Mesenchymal stem cell (in vitro differentiated cells and primary cell): Measurements from ENCODE around the gene ANTXR2.

Experiments used
- DNase-seq: peaks from one replicate; pipeline ENCODE4 v3.0.0-alpha.2; 2013
- H2AFZ ChIP-seq: one replicate; pipeline ENCODE4 v1.6.1; 2013; ENCODE audit warnings: low read depth, mild to moderate bottlenecking, control low read depth, inconsistent platforms, low read length, moderate library complexity
- H2AK5ac ChIP-seq: 2 replicates; pipeline ENCODE4 v1.6.1; 2013; ENCODE audit warnings: low read length, moderate library complexity, mild to moderate bottlenecking, inconsistent platforms; ENCODE audit not compliant: severe bottlenecking
- H2BK120ac ChIP-seq: one replicate; pipeline ENCODE4 v1.6.1; 2013; ENCODE audit warnings: low read depth, mild to moderate bottlenecking, inconsistent platforms, low read length, moderate library complexity
- H2BK12ac ChIP-seq, 2 experiments: one replicate each; pipeline ENCODE4 v1.6.1; 2013; ENCODE audit warnings: inconsistent platforms in 2 of 2, low read length in 2 of 2, mild to moderate bottlenecking in 2 of 2, moderate library complexity in 2 of 2, control low read depth in 1 of 2
- H2BK15ac ChIP-seq: one replicate; pipeline ENCODE4 v1.6.1; 2013; ENCODE audit warnings: mild to moderate bottlenecking, low read depth, inconsistent platforms; ENCODE audit not compliant: poor library complexity, severe bottlenecking
- H2BK5ac ChIP-seq: 2 replicates; pipeline ENCODE4 v1.6.1; 2013; ENCODE audit warnings: low read depth, mild to moderate bottlenecking, low read length, control low read depth, inconsistent platforms; ENCODE audit not compliant: poor library complexity, severe bottlenecking
- H3K14ac ChIP-seq, 2 experiments: one replicate each; pipeline ENCODE4 v1.6.1; 2013; ENCODE audit warnings: inconsistent platforms in 2 of 2, low read length in 2 of 2, control low read depth in 1 of 2, mild to moderate bottlenecking in 1 of 2, moderate library complexity in 1 of 2
- H3K18ac ChIP-seq, 2 experiments: one replicate each; pipeline ENCODE4 v1.6.1; 2013; ENCODE audit warnings: inconsistent platforms in 2 of 2, low read length in 2 of 2, control low read depth in 1 of 2, low read depth in 1 of 2, mild to moderate bottlenecking in 1 of 2
- H3K23ac ChIP-seq, 2 experiments: one replicate each; pipeline ENCODE4 v1.6.1; 2013; ENCODE audit warnings: inconsistent platforms in 2 of 2, low read length in 2 of 2, mild to moderate bottlenecking in 2 of 2, moderate library complexity in 2 of 2, control low read depth in 1 of 2
- H3K27ac ChIP-seq: 2 replicates; pipeline ENCODE4 v1.5.1; 2013; ENCODE audit warnings: mild to moderate bottlenecking, moderate library complexity, low read length, control low read depth, inconsistent platforms; ENCODE audit not compliant: poor library complexity, severe bottlenecking
- H3K27me3 ChIP-seq, 2 experiments: 2 replicates each; pipeline versions ENCODE4 v1.6.1 to v1.7.0; 2013; ENCODE audit warnings: low read length in 2 of 2, mild to moderate bottlenecking in 2 of 2, moderate library complexity in 2 of 2, control low read depth in 1 of 2, inconsistent platforms in 1 of 2; ENCODE audit not compliant: control insufficient read depth in 1 of 2, insufficient read depth in 1 of 2
- H3K36me3 ChIP-seq, 2 experiments: 2 replicates each; pipeline versions ENCODE4 v1.6.1 to v1.7.0; 2013; ENCODE audit warnings: low read length in 2 of 2, control low read depth in 1 of 2, inconsistent platforms in 1 of 2, low read depth in 1 of 2, mild to moderate bottlenecking in 1 of 2; ENCODE audit not compliant: insufficient read depth in 2 of 2, control insufficient read depth in 1 of 2
- H3K4ac ChIP-seq, 2 experiments: one replicate each; pipeline ENCODE4 v1.6.1; 2013; ENCODE audit warnings: inconsistent platforms in 2 of 2, low read length in 2 of 2, mild to moderate bottlenecking in 2 of 2, moderate library complexity in 2 of 2, control low read depth in 1 of 2, low read depth in 1 of 2
- H3K4me1 ChIP-seq: 2 replicates; pipeline ENCODE4 v1.6.1; 2013; ENCODE audit warnings: low read depth, low read length, control low read depth; ENCODE audit not compliant: control insufficient read depth, insufficient read depth
- H3K4me2 ChIP-seq: 2 replicates; pipeline ENCODE4 v1.6.1; 2013; ENCODE audit warnings: low read length, mild to moderate bottlenecking, inconsistent platforms; ENCODE audit not compliant: poor library complexity, severe bottlenecking
- H3K4me3 ChIP-seq, 2 experiments: 2 replicates each; pipeline versions ENCODE4 v1.5.1 to v1.7.0; 2013; ENCODE audit warnings: low read length in 2 of 2, mild to moderate bottlenecking in 2 of 2, control low read depth in 1 of 2, low read depth in 1 of 2; ENCODE audit not compliant: insufficient read depth in 1 of 2
- H3K79me1 ChIP-seq: replicated peaks from 2 replicates; pipeline ENCODE4 v1.6.1; 2013; ENCODE audit warnings: mild to moderate bottlenecking, control low read depth, low read length, inconsistent platforms; ENCODE audit not compliant: poor library complexity, severe bottlenecking
- H3K9ac ChIP-seq: 2 replicates; pipeline ENCODE4 v1.7.0; 2013; ENCODE audit warnings: mild to moderate bottlenecking, low read length, moderate library complexity
- H3K9me3 ChIP-seq: 2 replicates; pipeline ENCODE4 v1.7.0; 2013; ENCODE audit warnings: mild to moderate bottlenecking, low read length; ENCODE audit not compliant: control insufficient read depth
- H4K8ac ChIP-seq: one replicate; pipeline ENCODE4 v1.6.1; 2013; ENCODE audit warnings: inconsistent platforms, mild to moderate bottlenecking, low read length, moderate library complexity
- H4K91ac ChIP-seq: one replicate; pipeline ENCODE4 v1.6.1; 2013; ENCODE audit warnings: mild to moderate bottlenecking, low read length, inconsistent platforms
- WGBS: methylation state at CpG from one replicate; pipeline ENCODE4 v1.1.7; 2013; ENCODE audit warnings: mixed read lengths; 5-methylcytosine and 5-hydroxymethylcytosine counted together

ANTXR2 gene

DNA sequence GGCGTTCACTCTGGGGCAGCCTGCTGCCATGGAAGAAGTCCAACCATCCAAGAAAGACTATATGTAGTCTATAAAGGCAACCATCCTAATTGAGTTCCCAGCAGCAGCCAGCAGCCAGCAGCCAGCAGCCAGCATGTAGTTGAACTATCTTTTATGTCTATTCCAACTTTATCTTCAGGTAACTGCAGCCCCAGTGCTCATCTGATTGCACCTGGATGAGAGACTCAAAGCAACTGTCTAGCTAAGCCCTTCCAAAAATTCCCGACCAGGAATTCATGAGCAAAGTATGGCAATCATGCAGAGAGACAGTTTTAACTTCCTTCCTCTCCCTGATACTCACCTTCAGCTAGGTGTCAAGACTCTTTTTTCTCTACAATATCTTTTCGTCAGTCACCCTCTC, 216.8 kb downstream of the ANTXR2 start:
- Histone ChIP-seq H3K36me3 (no peaks in the 10 kb centered on the region), H2BK5ac (no peak overlapping the region), H4K8ac (no peak overlapping the region), H2AK5ac (no peak overlapping the region), H2AFZ (no peak overlapping the region), H3K4me2 (no peak overlapping the region), H3K4me1 (no peaks in the 10 kb centered on the region), H3K18ac (peak overlapping the region in 1 of 2 experiments; percentile 72), H3K9ac (no peak overlapping the region), H2BK15ac (no peak overlapping the region), H3K27me3 (no peaks in the 10 kb centered on the region), H3K9me3 (no peaks in the 10 kb centered on the region), H3K14ac (no peak overlapping the region), H3K4ac (peak overlapping the region in 1 of 2 experiments; percentile 66), H3K23ac (no peak overlapping the region), H3K27ac (no peak overlapping the region), H2BK120ac (no peak overlapping the region), H3K4me3 (no peak overlapping the region), H3K79me1 (no peaks in the 10 kb centered on the region), H4K91ac (no peak overlapping the region), H2BK12ac (peak overlapping the region in 1 of 2 experiments; percentile 88)
- WGBS = 88% methylated on average over 3 of the region's 3 CpGs
- DNase-seq = no peak

DNA sequence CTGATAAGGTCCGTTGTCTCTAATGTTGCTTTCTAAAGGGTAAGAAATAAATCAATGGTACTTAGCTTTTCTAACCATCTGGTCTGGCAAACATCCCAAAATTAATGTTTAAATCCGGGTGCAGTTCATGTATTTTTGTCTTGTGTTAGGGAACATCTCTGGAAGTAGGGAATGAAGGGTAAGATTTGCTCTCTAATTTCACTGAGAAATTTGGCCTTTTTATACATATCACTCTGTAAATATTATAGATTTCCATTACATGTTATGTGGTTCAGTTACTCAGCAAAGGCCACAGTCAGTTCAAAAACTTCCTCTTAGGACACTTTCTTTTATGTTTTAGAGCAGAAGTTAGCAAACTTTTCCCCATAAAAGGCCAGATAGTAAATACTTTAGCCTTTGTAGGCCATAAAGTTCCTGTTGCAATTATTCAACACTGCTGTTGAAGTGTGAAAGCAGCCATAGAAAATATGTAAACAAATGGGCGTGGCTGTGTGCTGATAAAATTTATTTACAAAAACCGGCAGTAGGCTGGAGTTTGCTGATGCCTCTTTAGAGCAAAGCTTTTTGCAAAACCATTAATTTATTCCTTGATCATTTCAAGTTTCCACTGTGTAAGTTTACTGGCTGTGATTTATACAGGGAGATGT, 218.1 kb downstream of the ANTXR2 start:
- 24% methylated on average over 3 of the region's 4 CpGs for WGBS
- Histone ChIP-seq H4K8ac (no peak overlapping the region), H3K4ac (no peak overlapping the region), H3K23ac (no peak overlapping the region), H4K91ac (no peak overlapping the region), H2BK5ac (no peak overlapping the region), H3K36me3 (no peaks in the 10 kb centered on the region), H3K9ac (peak overlapping the region; percentile 28), H3K4me3 (no peak overlapping the region), H3K14ac (no peak overlapping the region), H2AK5ac (no peak overlapping the region), H3K27me3 (no peaks in the 10 kb centered on the region), H3K79me1 (no peaks in the 10 kb centered on the region), H3K4me2 (no peak overlapping the region), H2BK120ac (no peak overlapping the region), H2BK12ac (no peak overlapping the region), H3K18ac (no peak overlapping the region), H3K4me1 (no peaks in the 10 kb centered on the region), H2AFZ (no peak overlapping the region), H3K27ac (no peak overlapping the region), H3K9me3 (no peaks in the 10 kb centered on the region), H2BK15ac (no peak overlapping the region)
- DNase-seq = peak; percentile 80

DNA sequence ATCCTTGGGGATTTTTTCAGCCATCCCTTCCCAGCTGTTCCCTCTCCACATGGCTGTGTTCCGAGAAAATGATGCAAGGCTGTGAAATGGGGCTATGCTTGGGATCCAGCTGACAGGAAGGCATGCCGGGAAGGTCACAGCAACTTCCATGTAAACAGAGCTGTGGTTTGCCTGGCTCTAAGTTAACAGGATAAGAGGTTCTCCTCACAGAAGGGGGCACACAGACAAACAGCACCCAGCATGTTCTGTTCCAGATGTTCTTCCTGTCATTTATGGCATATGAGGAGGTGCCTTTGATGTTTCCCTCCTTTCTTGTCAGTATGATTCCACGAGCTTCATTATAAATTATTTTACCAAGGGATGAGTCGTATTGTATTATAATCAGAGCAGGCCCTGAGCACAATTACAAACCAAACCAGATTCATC, 220.7 kb downstream of the ANTXR2 start:
- H4K91ac ChIP-seq = no peak overlapping the region
- 37% methylated on average over 4 of the region's 4 CpGs for WGBS

DNA sequence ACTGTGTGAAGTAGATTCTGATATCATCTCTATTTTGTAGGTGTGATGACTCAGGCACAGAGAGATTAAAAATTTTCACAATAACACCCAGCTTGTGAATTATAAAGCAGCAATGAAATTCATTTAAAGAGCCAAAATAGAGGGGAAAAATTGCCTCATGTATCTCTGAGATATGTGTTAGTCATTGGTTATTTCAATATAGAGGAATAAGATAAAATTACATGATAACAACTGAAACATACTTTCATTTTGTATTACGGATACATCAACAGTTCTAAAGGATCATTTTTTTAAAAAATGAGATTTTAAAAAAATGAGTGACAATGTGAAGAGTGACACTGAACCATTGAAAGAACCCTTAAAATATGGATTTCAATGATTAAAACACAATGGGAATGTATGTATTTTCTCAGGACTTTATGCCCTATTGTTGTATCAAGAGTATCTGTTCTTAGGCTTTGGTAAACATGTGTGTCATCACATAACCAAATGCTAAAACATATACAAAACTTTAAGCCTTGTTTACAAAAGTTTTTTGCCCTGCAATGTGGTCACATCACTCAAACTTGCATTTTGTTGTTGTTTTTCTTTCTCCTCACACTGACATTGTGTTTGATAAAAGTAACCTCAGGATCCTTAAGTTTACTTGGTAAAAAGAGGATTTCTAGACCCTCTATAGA, 221.3 kb downstream of the ANTXR2 start:
- H2AK5ac ChIP-seq = no peak overlapping the region
- no peak overlapping the region for H3K27ac ChIP-seq
- peak overlapping the region in 1 of 2 experiments; percentile 52 for H3K4me3 ChIP-seq
- H2BK15ac ChIP-seq = no peak overlapping the region
- DNase-seq = no peak
- no peak overlapping the region for H3K4ac ChIP-seq
- no peaks in the 10 kb centered on the region for H3K27me3 ChIP-seq
- no peak overlapping the region for H3K4me2 ChIP-seq
- no peak overlapping the region for H2BK5ac ChIP-seq
- no peak overlapping the region for H3K14ac ChIP-seq
- H4K8ac ChIP-seq = no peak overlapping the region
- H2BK12ac ChIP-seq = no peak overlapping the region
- no peaks in the 10 kb centered on the region for H3K36me3 ChIP-seq
- H3K18ac ChIP-seq = no peak overlapping the region
- no CpG with 5 or more reads among the region's 1 CpG for WGBS
- H4K91ac ChIP-seq = no peak overlapping the region
- H2BK120ac ChIP-seq = no peak overlapping the region
- peak overlapping the region; percentile 65 for H3K9ac ChIP-seq
- no peak overlapping the region for H3K23ac ChIP-seq
- no peaks in the 10 kb centered on the region for H3K9me3 ChIP-seq
- H3K4me1 ChIP-seq = no peaks in the 10 kb centered on the region
- H3K79me1 ChIP-seq = no peaks in the 10 kb centered on the region
- no peak overlapping the region for H2AFZ ChIP-seq

More for the DNA sequence above, 220.7 kb downstream of the ANTXR2 start:
- no peak overlapping the region for H2AK5ac ChIP-seq
- H3K4ac ChIP-seq = no peak overlapping the region
- no peaks in the 10 kb centered on the region for H3K79me1 ChIP-seq
- H2BK120ac ChIP-seq = no peak overlapping the region
- peak overlapping the region; percentile 10 for H4K8ac ChIP-seq
- no peaks in the 10 kb centered on the region for H3K27me3 ChIP-seq
- H2BK12ac ChIP-seq = no peak overlapping the region
- peak overlapping the region in 1 of 2 experiments; percentile 38 for H3K18ac ChIP-seq
- H3K4me1 ChIP-seq = no peaks in the 10 kb centered on the region
- no peak overlapping the region for H3K14ac ChIP-seq
- no peak overlapping the region for H3K27ac ChIP-seq
- no peak overlapping the region for H3K23ac ChIP-seq
- no peak overlapping the region for H3K4me3 ChIP-seq
- no peak overlapping the region for H2BK5ac ChIP-seq
- no peak overlapping the region for H2AFZ ChIP-seq
- H3K9ac ChIP-seq = peak overlapping the region; percentile 65
- H3K9me3 ChIP-seq = no peaks in the 10 kb centered on the region
- peak; percentile 90 for DNase-seq
- no peak overlapping the region for H3K4me2 ChIP-seq
- no peak overlapping the region for H2BK15ac ChIP-seq
- H3K36me3 ChIP-seq = no peaks in the 10 kb centered on the region
